ENCODE results near the gene EXOC6B.
A peak's percentile ranks its signal among the peaks of the same experiment; 100 is the strongest.

EXOC6B gene

DNA sequence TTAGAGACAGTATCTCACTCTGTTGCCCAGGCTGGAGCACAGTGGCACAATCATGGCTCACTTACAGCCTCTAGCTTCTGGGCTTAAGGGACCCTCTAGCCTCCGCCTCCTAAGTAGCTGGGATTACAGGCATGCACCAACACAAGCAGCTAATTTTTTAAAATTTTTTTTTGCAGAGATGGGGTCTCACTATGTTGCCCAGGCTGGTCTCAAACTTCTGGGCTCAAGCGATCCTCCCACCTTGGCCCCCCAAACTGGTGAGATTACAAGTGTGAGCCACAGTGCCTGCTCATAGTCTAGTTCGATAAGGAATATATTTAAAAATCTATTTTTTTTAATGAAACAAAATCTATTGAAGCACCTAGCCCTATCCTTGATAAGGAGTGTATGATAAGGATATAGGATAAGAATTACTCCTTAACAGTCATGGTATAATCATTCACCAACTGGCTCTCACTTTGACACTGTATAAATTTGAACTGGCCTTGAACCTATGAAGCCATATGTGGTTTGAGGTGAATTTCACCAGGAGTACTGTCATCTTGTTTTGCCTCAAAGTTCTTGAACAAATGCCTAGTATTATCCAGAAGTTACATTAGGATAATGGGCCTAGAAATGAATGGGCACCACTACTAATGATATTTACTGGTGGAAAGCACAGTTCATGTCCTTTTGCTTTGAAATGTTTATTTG is 71.1 kb downstream of the EXOC6B start:
- no peaks in the 10 kb centered on the region for H3K27me3 ChIP-seq (ENCODE audit: insufficient read depth, insufficient read length)
- TF ChIP-seq SUZ12 (IDR thresholded peaks at IDR 0.05; ENCODE audit: extremely low read depth, insufficient read depth, insufficient read length) (no peak), ZNF274 (IDR thresholded peaks at IDR 0.05; ENCODE audit: low read depth, low read length) (no peak), YY1 (IDR thresholded peaks at IDR 0.05; ENCODE audit: insufficient read depth, insufficient read length) (no peak)

GRCh38 chr2:72750977-72751639 is 74.7 kb downstream of the EXOC6B start:
- Histone ChIP-seq H3K27me3 (ENCODE audit: insufficient read depth, insufficient read length) (no peaks in the 10 kb centered on the region), H3K4me3 (ENCODE audit: insufficient read length, low read depth) (no peak overlapping the region), H3K9ac (ENCODE audit: insufficient read length, low read depth) (no peak overlapping the region), H3K36me3 (ENCODE audit: insufficient read depth, insufficient read length, low read length) (no peaks in the 10 kb centered on the region), H3K4me1 (ENCODE audit: insufficient read depth, insufficient read length) (no peaks in the 10 kb centered on the region), H3K9me3 (ENCODE audit: insufficient read depth, low read length) (no peaks in the 10 kb centered on the region)
- TF ChIP-seq YY1 (IDR thresholded peaks at IDR 0.05; ENCODE audit: insufficient read depth, insufficient read length) (no peak), ZNF274 (IDR thresholded peaks at IDR 0.05; ENCODE audit: low read depth, low read length) (no peak), SUZ12 (IDR thresholded peaks at IDR 0.05; ENCODE audit: extremely low read depth, insufficient read depth, insufficient read length) (no peak)
- DNase-seq (ENCODE audit: low read depth, low spot score), result peak; percentile 68

More for the DNA sequence above, 71.1 kb downstream of the EXOC6B start:
- Histone ChIP-seq H3K4me1 (ENCODE audit: insufficient read depth, insufficient read length) (no peaks in the 10 kb centered on the region), H3K9me3 (ENCODE audit: insufficient read depth, low read length) (no peaks in the 10 kb centered on the region), H3K9ac (ENCODE audit: insufficient read length, low read depth) (no peak overlapping the region), H3K4me3 (ENCODE audit: insufficient read length, low read depth) (no peak overlapping the region), H3K36me3 (ENCODE audit: insufficient read depth, insufficient read length, low read length) (no peaks in the 10 kb centered on the region)
- no peak for DNase-seq (ENCODE audit: low read depth, low spot score)

GRCh38 chr2:72750466-72750865 is 75.4 kb downstream of the EXOC6B start:
- no peaks in the 10 kb centered on the region for H3K36me3 ChIP-seq (ENCODE audit: insufficient read depth, insufficient read length, low read length)
- no peak overlapping the region for H3K9ac ChIP-seq (ENCODE audit: insufficient read length, low read depth)
- no peaks in the 10 kb centered on the region for H3K27me3 ChIP-seq (ENCODE audit: insufficient read depth, insufficient read length)
- H3K4me1 ChIP-seq (ENCODE audit: insufficient read depth, insufficient read length), result no peaks in the 10 kb centered on the region
- TF ChIP-seq YY1 (IDR thresholded peaks at IDR 0.05; ENCODE audit: insufficient read depth, insufficient read length), result no peak
- no peak overlapping the region for H3K4me3 ChIP-seq (ENCODE audit: insufficient read length, low read depth)
- H3K9me3 ChIP-seq (ENCODE audit: insufficient read depth, low read length), result no peaks in the 10 kb centered on the region
- no peak for DNase-seq (ENCODE audit: low read depth, low spot score)

GRCh38 chr2:72747344-72747743 is 78.5 kb downstream of the EXOC6B start:
- Histone ChIP-seq H3K9ac (ENCODE audit: insufficient read length, low read depth) (no peak overlapping the region), H3K4me3 (ENCODE audit: insufficient read length, low read depth) (no peak overlapping the region), H3K9me3 (ENCODE audit: insufficient read depth, low read length) (no peaks in the 10 kb centered on the region), H3K27me3 (ENCODE audit: insufficient read depth, insufficient read length) (no peaks in the 10 kb centered on the region), H3K4me1 (ENCODE audit: insufficient read depth, insufficient read length) (no peaks in the 10 kb centered on the region), H3K36me3 (ENCODE audit: insufficient read depth, insufficient read length, low read length) (no peaks in the 10 kb centered on the region)
- TF ChIP-seq ZNF274 (IDR thresholded peaks at IDR 0.05; ENCODE audit: low read depth, low read length), result no peak
- no peak for TF ChIP-seq SUZ12 (IDR thresholded peaks at IDR 0.05; ENCODE audit: extremely low read depth, insufficient read depth, insufficient read length)
- no peak for TF ChIP-seq YY1 (IDR thresholded peaks at IDR 0.05; ENCODE audit: insufficient read depth, insufficient read length)
- DNase-seq (ENCODE audit: low read depth, low spot score), result no peak

DNA sequence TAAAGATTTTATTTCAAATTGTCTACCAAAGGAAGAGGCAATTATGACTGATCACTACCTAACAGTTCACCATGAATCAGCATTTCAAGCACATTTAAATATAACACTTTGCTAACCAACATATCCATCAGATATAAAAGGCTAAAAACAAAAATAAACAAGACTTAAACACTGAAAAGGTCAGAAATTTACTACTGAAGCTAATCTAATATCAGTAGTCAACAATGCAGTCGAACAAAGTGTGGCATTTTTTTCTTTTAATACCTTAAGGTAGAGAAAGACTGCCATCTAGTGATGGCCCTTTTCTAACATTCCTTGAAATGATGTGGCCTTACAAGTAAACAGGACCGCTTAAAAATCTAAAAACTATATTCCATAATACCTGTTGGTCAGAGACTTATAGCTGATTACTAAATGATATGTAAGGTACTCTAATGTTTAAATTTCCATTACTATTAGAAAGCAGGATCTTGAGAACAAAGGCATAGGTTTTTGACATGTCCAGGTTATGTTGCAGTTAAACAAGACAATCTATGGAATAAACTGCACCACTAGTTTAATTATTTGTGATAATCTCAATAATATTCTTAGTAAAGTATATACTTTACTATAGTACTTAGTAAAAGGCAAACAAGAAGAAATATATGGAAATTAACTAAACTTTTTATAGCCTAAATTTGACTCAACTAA is 80.0 kb downstream of the EXOC6B start:
- no peak overlapping the region for H3K9ac ChIP-seq (ENCODE audit: insufficient read length, low read depth)
- TF ChIP-seq SUZ12 (IDR thresholded peaks at IDR 0.05; ENCODE audit: extremely low read depth, insufficient read depth, insufficient read length) (no peak), YY1 (IDR thresholded peaks at IDR 0.05; ENCODE audit: insufficient read depth, insufficient read length) (no peak), ZNF274 (IDR thresholded peaks at IDR 0.05; ENCODE audit: low read depth, low read length) (no peak)
- no peak overlapping the region for H3K4me3 ChIP-seq (ENCODE audit: insufficient read length, low read depth)
- H3K4me1 ChIP-seq (ENCODE audit: insufficient read depth, insufficient read length), result no peaks in the 10 kb centered on the region
- H3K27me3 ChIP-seq (ENCODE audit: insufficient read depth, insufficient read length), result no peaks in the 10 kb centered on the region
- DNase-seq (ENCODE audit: low read depth, low spot score), result peak; percentile 65
- no peaks in the 10 kb centered on the region for H3K36me3 ChIP-seq (ENCODE audit: insufficient read depth, insufficient read length, low read length)
- no peaks in the 10 kb centered on the region for H3K9me3 ChIP-seq (ENCODE audit: insufficient read depth, low read length)

DNA sequence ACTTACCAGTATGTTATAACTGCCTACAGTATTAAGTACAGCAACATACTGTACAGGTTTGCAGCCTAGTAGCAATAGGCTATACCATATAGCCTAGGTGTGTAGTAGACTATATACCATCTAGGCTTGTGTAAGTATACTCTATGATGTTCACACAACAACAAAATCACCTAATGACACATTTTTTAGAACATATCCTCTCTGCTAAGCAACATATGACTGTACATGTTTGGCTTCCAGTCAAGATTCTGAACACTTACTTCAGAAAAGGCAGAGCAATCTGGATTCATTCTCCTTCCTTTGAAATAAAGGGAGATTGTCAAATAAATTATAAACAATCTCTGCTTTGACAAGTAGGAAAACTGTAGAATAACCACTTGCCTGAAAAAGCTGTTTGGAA is 81.8 kb downstream of the EXOC6B start:
- no peak overlapping the region for H3K4me3 ChIP-seq (ENCODE audit: insufficient read length, low read depth)
- no peaks in the 10 kb centered on the region for H3K36me3 ChIP-seq (ENCODE audit: insufficient read depth, insufficient read length, low read length)
- TF ChIP-seq SUZ12 (IDR thresholded peaks at IDR 0.05; ENCODE audit: extremely low read depth, insufficient read depth, insufficient read length), result no peak
- no peak overlapping the region for H3K9ac ChIP-seq (ENCODE audit: insufficient read length, low read depth)
- no peaks in the 10 kb centered on the region for H3K27me3 ChIP-seq (ENCODE audit: insufficient read depth, insufficient read length)
- no peaks in the 10 kb centered on the region for H3K9me3 ChIP-seq (ENCODE audit: insufficient read depth, low read length)
- no peaks in the 10 kb centered on the region for H3K4me1 ChIP-seq (ENCODE audit: insufficient read depth, insufficient read length)
- no peak for DNase-seq (ENCODE audit: low read depth, low spot score)

- H3K4me1 ChIP-seq (ENCODE audit: insufficient read depth, insufficient read length), result no peaks in the 10 kb centered on the region
- H3K36me3 ChIP-seq (ENCODE audit: insufficient read depth, insufficient read length, low read length), result no peaks in the 10 kb centered on the region
- no peak for DNase-seq (ENCODE audit: low read depth, low spot score)
- H3K27me3 ChIP-seq (ENCODE audit: insufficient read depth, insufficient read length), result no peaks in the 10 kb centered on the region
- no peak overlapping the region for H3K4me3 ChIP-seq (ENCODE audit: insufficient read length, low read depth)
- no peak for TF ChIP-seq YY1 (IDR thresholded peaks at IDR 0.05; ENCODE audit: insufficient read depth, insufficient read length)
- TF ChIP-seq SUZ12 (IDR thresholded peaks at IDR 0.05; ENCODE audit: extremely low read depth, insufficient read depth, insufficient read length), result no peak
- no peak for TF ChIP-seq ZNF274 (IDR thresholded peaks at IDR 0.05; ENCODE audit: low read depth, low read length)
- no peak overlapping the region for H3K9ac ChIP-seq (ENCODE audit: insufficient read length, low read depth)
- H3K9me3 ChIP-seq (ENCODE audit: insufficient read depth, low read length), result no peaks in the 10 kb centered on the region
Measured at GRCh38 chr2:72743481-72743880, 82.4 kb downstream of the EXOC6B start.

All from NT2/D1 (cell line).